Keratinocyte (primary cell): Measurements from ENCODE around the gene INHBE. TPM values are rescaled to one million over a fixed set of nuclear protein-coding genes. Genes with fewer than 3 reads are reported as not detected.
A peak's percentile ranks its signal among the peaks of the same experiment; 100 is the strongest.

Experiments used
- DNase-seq: peaks from one replicate; pipeline ENCODE4 v3.0.0-alpha.2; 2011; ENCODE audit warnings: low read depth, missing footprints, low spot score
- FAIRE-seq: peaks from 2 replicates; lab custom pipeline; 2011; peaks lifted over from hg19 to GRCh38; lab: Jason Lieb, UNC
- H2AFZ ChIP-seq: 2 replicates; pipeline ENCODE4 v1.6.0; 2012; ENCODE audit warnings: low read length, control low read depth, inconsistent platforms; ENCODE audit not compliant: control insufficient read depth
- H3K27ac ChIP-seq: 2 replicates; pipeline ENCODE4 v1.5.1; 2011; ENCODE audit warnings: low read length; ENCODE audit not compliant: control insufficient read depth, insufficient read depth
- H3K27me3 ChIP-seq: 3 replicates; pipeline ENCODE4 v1.6.0; 2011; ENCODE audit warnings: low read length; ENCODE audit not compliant: control insufficient read depth, insufficient read depth; ENCODE audit errors: extremely low read depth
- H3K36me3 ChIP-seq, 2 experiments: 2 replicates in 1 of 2; 3 replicates in 1 of 2; pipeline ENCODE4 v1.5.1; 2011; ENCODE audit warnings: low read length in 2 of 2, mild to moderate bottlenecking in 1 of 2; ENCODE audit not compliant: control insufficient read depth in 2 of 2, insufficient read depth in 2 of 2; ENCODE audit errors: extremely low read depth in 1 of 2
- H3K4me1 ChIP-seq: 3 replicates; pipeline ENCODE4 v1.5.1; 2011; ENCODE audit warnings: low read length; ENCODE audit not compliant: control insufficient read depth, insufficient read depth; ENCODE audit errors: extremely low read depth
- H3K4me2 ChIP-seq: 3 replicates; pipeline ENCODE4 v1.6.0; 2011; ENCODE audit warnings: low read depth, low read length; ENCODE audit not compliant: control insufficient read depth, insufficient read depth; ENCODE audit errors: extremely low read depth
- H3K4me3 ChIP-seq, 3 experiments: fragments of 200-600 bp in 1 of 3; sonication (generic) in 1 of 3; 2 replicates in 2 of 3; 3 replicates in 1 of 3; pipeline ENCODE4 v1.5.1; 2011 to 2016; ENCODE audit warnings: low read length in 3 of 3, mild to moderate bottlenecking in 3 of 3, control low read depth in 2 of 3, inconsistent platforms in 1 of 3, low read depth in 1 of 3, mixed read lengths in 1 of 3, mixed run types in 1 of 3, moderate library complexity in 1 of 3; ENCODE audit not compliant: control insufficient read depth in 2 of 3, insufficient read depth in 2 of 3; ENCODE audit errors: extremely low read depth in 1 of 3
- H3K79me2 ChIP-seq: 2 replicates; pipeline ENCODE4 v1.6.0; 2012; ENCODE audit warnings: low read length; ENCODE audit not compliant: control insufficient read depth, insufficient read depth
- H3K9ac ChIP-seq: 3 replicates; pipeline ENCODE4 v1.6.0; 2011; ENCODE audit warnings: low read length; ENCODE audit not compliant: control insufficient read depth, insufficient read depth; ENCODE audit errors: extremely low read depth
- H3K9me1 ChIP-seq: 3 replicates; pipeline ENCODE4 v1.6.0; 2011; ENCODE audit warnings: low read length; ENCODE audit not compliant: control insufficient read depth, insufficient read depth; ENCODE audit errors: extremely low read depth
- H3K9me3 ChIP-seq: 2 replicates; pipeline ENCODE4 v1.5.1; 2012; ENCODE audit warnings: low read depth, low read length; ENCODE audit not compliant: control insufficient read depth
- H4K20me1 ChIP-seq: 3 replicates; pipeline ENCODE4 v1.6.0; 2011; ENCODE audit warnings: low read length; ENCODE audit not compliant: control insufficient read depth, insufficient read depth; ENCODE audit errors: extremely low read depth
- CTCF ChIP-seq, 3 experiments: IDR thresholded peaks in 1 of 3; conservative IDR thresholded peaks in 1 of 3; optimal IDR thresholded peaks in 1 of 3; 2 replicates in 2 of 3; 3 replicates in 1 of 3; pipeline versions ENCODE3 to v1.5.1; 2011; ENCODE audit warnings: low read length in 3 of 3, mild to moderate bottlenecking in 3 of 3, moderate library complexity in 2 of 3, control low read depth in 1 of 3, inconsistent platforms in 1 of 3; ENCODE audit not compliant: insufficient read depth in 2 of 3; ENCODE audit errors: extremely low read depth in 1 of 3
- EZH2 ChIP-seq: IDR thresholded peaks from one replicate; pipeline ENCODE4 v1.6.1; 2012; ENCODE audit warnings: inconsistent platforms, mild to moderate bottlenecking, low read length, moderate library complexity
- dilution Hi-C: fragments of 300-500 bp; cut with MboI; formaldehyde crosslinking; loops from one replicate; pipeline ENCODE4 v1.7.0; 2020; ENCODE audit warnings: low sequenced_read_pairs; ENCODE audit not compliant: extremely low pct_ligation_motif_present
- polyA plus RNA-seq, 5 experiments: library from polyadenylated mRNA; depleted of rRNA in 3 of 5; stranded (reverse) in 3 of 5; stranded (forward) in 1 of 5; unstranded in 1 of 5; fragments of >200 nt; gene quantifications; 1 replicate in 1 of 5; 2 replicates in 3 of 5; 3 replicates in 1 of 5; pipeline versions ENCODE4 v1.2.1 to v1.2.3, GENCODE V29; 2011 to 2012; ENCODE audit warnings: missing spikeins in 2 of 5, low read depth in 1 of 5, low replicate concordance in 1 of 5

Gene INHBE
- polyA plus RNA-seq, 1 donor (not counting 4 experiments of a cell fraction or from before 2014, with no cell fraction given), result not detected

GRCh38 chr12:57462912-57463253, 7.8 kb downstream of the INHBE start:
- no peaks in the 10 kb centered on the region for H4K20me1 ChIP-seq
- no peak overlapping the region for H3K4me3 ChIP-seq
- H3K9me1 ChIP-seq, result no peaks in the 10 kb centered on the region
- DNase-seq, result no peak
- TF ChIP-seq EZH2 (no peak), CTCF (optimal IDR thresholded peaks at IDR 0.05 in 1 of 3, IDR thresholded peaks at IDR 0.05 in 1 of 3, conservative IDR thresholded peaks at IDR 0.05 in 1 of 3; ENCODE audit: extremely low read depth in 1 of 3, insufficient read depth in 2 of 3, low read length in 3 of 3) (no peak)
- peaks cover 28% of the 10 kb centered on the region for H3K4me1 ChIP-seq
- no peak for FAIRE-seq
- H3K36me3 ChIP-seq, result no peaks in the 10 kb centered on the region
- no peak overlapping the region for H3K27ac ChIP-seq
- no peak overlapping the region for H3K9ac ChIP-seq
- H3K27me3 ChIP-seq, result peaks cover 34% of the 10 kb centered on the region
- H3K9me3 ChIP-seq, result no peaks in the 10 kb centered on the region
- dilution Hi-C loops, result no loop called here
- no peak overlapping the region for H2AFZ ChIP-seq
- H3K79me2 ChIP-seq, result no peaks in the 10 kb centered on the region
- peak overlapping the region; percentile 97 for H3K4me2 ChIP-seq

GRCh38 chr12:57464569-57464968, 9.5 kb downstream of the INHBE start:
- Histone ChIP-seq H3K9ac (no peak overlapping the region), H3K4me2 (no peak overlapping the region), H3K9me3 (no peaks in the 10 kb centered on the region), H3K36me3 (no peaks in the 10 kb centered on the region), H3K9me1 (no peaks in the 10 kb centered on the region), H3K27ac (no peak overlapping the region), H3K27me3 (peaks cover 42% of the 10 kb centered on the region), H2AFZ (no peak overlapping the region), H4K20me1 (no peaks in the 10 kb centered on the region), H3K79me2 (no peaks in the 10 kb centered on the region), H3K4me1 (peaks cover 15% of the 10 kb centered on the region), H3K4me3 (no peak overlapping the region)
- TF ChIP-seq EZH2 (no peak), CTCF (optimal IDR thresholded peaks at IDR 0.05 in 1 of 3, IDR thresholded peaks at IDR 0.05 in 1 of 3, conservative IDR thresholded peaks at IDR 0.05 in 1 of 3; ENCODE audit: extremely low read depth in 1 of 3, insufficient read depth in 2 of 3, low read length in 3 of 3) (no peak)
- no peak for DNase-seq
- FAIRE-seq, result no peak
- dilution Hi-C loops, result no loop called here
